ENCODE data around the gene PKP3.

GRCh38 chr11:425301-425700, 31.3 kb downstream of the PKP3 start:
- TF ChIP-seq CTCF (conservative IDR thresholded peaks at IDR 0.05) = no peak
- no peak for TF ChIP-seq ZFX (IDR thresholded peaks at IDR 0.05)
